Stimulated activated CD4-positive, alpha-beta T cell treated with anti-CD3 and anti-CD28 coated beads, Interleukin-12 subunit alpha, Interleukin-12 subunit beta, amount 100 ng/mL, for 24 hours (primary cell): ENCODE data around the gene B9D1.

ENCODE experiments used
- DNase-seq, 2 experiments: peaks; one replicate each; pipeline ENCODE4 v3.0.0-alpha.2; 2020; ENCODE audit warnings: low read depth in 2 of 2

B9D1 gene

GRCh38 chr17:19388791-19389785, 26.6 kb upstream of the B9D1 start:
- DNase-seq, result no peak

GRCh38 chr17:19387921-19388521, 25.5 kb upstream of the B9D1 start:
- no peak for DNase-seq

GRCh38 chr17:19386974-19387920, 24.7 kb upstream of the B9D1 start, which contains the start of gene MFAP4:
Gene MFAP4, minus strand, starts transcription at chr17:19387190. Its CDS starts 35 bp downstream, at chr17:19387155.
- DNase-seq, result no peak

- DNase-seq, result no peak
These were observed 23.8 kb upstream of the B9D1 start for GRCh38 chr17:19386051-19386929.

GRCh38 chr17:19385521-19385983, 23.0 kb upstream of the B9D1 start:
- DNase-seq, result no peak

- no peak for DNase-seq
These were observed 22.3 kb upstream of the B9D1 start for GRCh38 chr17:19384723-19385391.

GRCh38 chr17:19383681-19384470, 21.4 kb upstream of the B9D1 start:
- DNase-seq, result no peak

- no peak for DNase-seq
These were observed 20.3 kb upstream of the B9D1 start for GRCh38 chr17:19382531-19383444.

GRCh38 chr17:19381741-19382444, 19.4 kb upstream of the B9D1 start:
- no peak for DNase-seq

- DNase-seq, result no peak
These were observed 18.8 kb upstream of the B9D1 start for GRCh38 chr17:19381361-19381740.

GRCh38 chr17:19380481-19381301, 18.2 kb upstream of the B9D1 start:
- no peak for DNase-seq

- no peak for DNase-seq
These were observed 17.0 kb upstream of the B9D1 start for GRCh38 chr17:19379361-19380065.

- no peak for DNase-seq
These were observed 16.2 kb upstream of the B9D1 start, which contains the start of gene MAPK7 for GRCh38 chr17:19378416-19379360. Gene MAPK7, plus strand, starts transcription at chr17:19378498. Its CDS starts 403 bp downstream, at chr17:19378901.

- peak; percentile 90 to 91 for DNase-seq
These were observed 15.3 kb upstream of the B9D1 start for GRCh38 chr17:19377602-19378415.
